H9 (cell line): ENCODE results near the gene RRAS. TPM values are rescaled to one million over a fixed set of nuclear protein-coding genes. Genes with fewer than 3 reads are reported as not detected.

Experiments used
- DNase-seq: peaks from one replicate; pipeline ENCODE4 v3.0.0-alpha.2; 2017
- H2AFZ ChIP-seq: one replicate; pipeline ENCODE4 v1.6.1; 2013; ENCODE audit warnings: mild to moderate bottlenecking, low read length, control low read depth, moderate library complexity
- H2AK5ac ChIP-seq: 2 replicates; pipeline ENCODE4 v1.6.1; 2013; ENCODE audit warnings: low read length, control low read depth, mixed read lengths; ENCODE audit not compliant: insufficient read length
- H2BK120ac ChIP-seq: one replicate; pipeline ENCODE4 v1.6.1; 2013; ENCODE audit warnings: low read depth, mild to moderate bottlenecking, low read length, control low read depth, inconsistent platforms; ENCODE audit not compliant: poor library complexity, severe bottlenecking
- H2BK12ac ChIP-seq: 2 replicates; pipeline ENCODE4 v1.6.1; 2013; ENCODE audit warnings: low read length, control low read depth, mixed read lengths, low read depth; ENCODE audit not compliant: insufficient read length
- H2BK15ac ChIP-seq: 2 replicates; pipeline ENCODE4 v1.6.1; 2013; ENCODE audit warnings: low read depth, low read length, control low read depth
- H2BK20ac ChIP-seq: one replicate; pipeline ENCODE4 v1.6.1; 2013; ENCODE audit warnings: low read depth, mild to moderate bottlenecking, low read length, control low read depth, inconsistent platforms; ENCODE audit not compliant: poor library complexity, severe bottlenecking
- H2BK5ac ChIP-seq: 2 replicates; pipeline ENCODE4 v1.6.1; 2013; ENCODE audit warnings: low read length, control low read depth, mixed read lengths; ENCODE audit not compliant: insufficient read length
- H3K14ac ChIP-seq: 2 replicates; pipeline ENCODE4 v1.6.1; 2013; ENCODE audit warnings: low read length, control low read depth; ENCODE audit not compliant: insufficient read depth
- H3K18ac ChIP-seq: 2 replicates; pipeline ENCODE4 v1.6.1; 2013; ENCODE audit warnings: low read depth, mild to moderate bottlenecking, mixed read lengths, low read length, control low read depth; ENCODE audit not compliant: insufficient read length
- H3K23ac ChIP-seq: 2 replicates; pipeline ENCODE4 v1.6.1; 2013; ENCODE audit warnings: low read length, control low read depth, mixed read lengths, low read depth; ENCODE audit not compliant: insufficient read length
- H3K23me2 ChIP-seq: 2 replicates; pipeline ENCODE4 v1.6.1; 2013; ENCODE audit warnings: low read depth, mild to moderate bottlenecking, mixed read lengths, low read length, control low read depth; ENCODE audit not compliant: insufficient read length, poor library complexity, severe bottlenecking
- H3K27ac ChIP-seq: 2 replicates; pipeline ENCODE4 v1.5.1; 2013; ENCODE audit warnings: low read length, control low read depth, mixed read lengths, low read depth; ENCODE audit not compliant: insufficient read length
- H3K27me3 ChIP-seq: 2 replicates; pipeline ENCODE4 v1.6.1; 2013; ENCODE audit warnings: low read length, control low read depth, inconsistent platforms; ENCODE audit not compliant: insufficient read depth
- H3K4ac ChIP-seq: 2 replicates; pipeline ENCODE4 v1.6.1; 2013; ENCODE audit warnings: low read depth, mild to moderate bottlenecking, control low read depth, inconsistent platforms, low read length, moderate library complexity
- H3K4me1 ChIP-seq: 2 replicates; pipeline ENCODE4 v1.6.1; 2013; ENCODE audit warnings: low read length, control low read depth, inconsistent platforms; ENCODE audit not compliant: insufficient read depth
- H3K4me2 ChIP-seq: 2 replicates; pipeline ENCODE4 v1.6.1; 2013; ENCODE audit warnings: low read length, control low read depth, mixed read lengths; ENCODE audit not compliant: insufficient read length, insufficient read depth
- H3K56ac ChIP-seq: 2 replicates; pipeline ENCODE4 v1.6.1; 2013; ENCODE audit warnings: low read depth, mild to moderate bottlenecking, mixed read lengths, low read length, control low read depth; ENCODE audit not compliant: insufficient read length
- H3K79me1 ChIP-seq: 2 replicates; pipeline ENCODE4 v1.6.1; 2013; ENCODE audit warnings: low read depth, mild to moderate bottlenecking, moderate library complexity, low read length, control low read depth, inconsistent platforms; ENCODE audit not compliant: insufficient read depth, poor library complexity, severe bottlenecking
- H3K79me2 ChIP-seq: 2 replicates; pipeline ENCODE4 v1.6.1; 2013; ENCODE audit warnings: low read length, control low read depth, inconsistent platforms; ENCODE audit not compliant: insufficient read depth
- H3K9ac ChIP-seq: 2 replicates; pipeline ENCODE4 v1.6.1; 2013; ENCODE audit warnings: low read length, control low read depth, mixed read lengths; ENCODE audit not compliant: insufficient read length; ENCODE audit errors: extremely low read depth
- H3K9me3 ChIP-seq: one replicate; pipeline ENCODE4 v1.6.1; 2013; ENCODE audit warnings: low read depth, low read length, inconsistent platforms; ENCODE audit not compliant: control insufficient read depth
- H3T11ph ChIP-seq: one replicate; pipeline ENCODE4 v1.6.1; 2013; ENCODE audit warnings: mild to moderate bottlenecking, low read length, control low read depth, inconsistent platforms
- H4K20me1 ChIP-seq: one replicate; pipeline ENCODE4 v1.6.1; 2013; ENCODE audit not compliant: control insufficient read depth, insufficient read length, insufficient read depth
- H4K5ac ChIP-seq: 2 replicates; pipeline ENCODE4 v1.6.1; 2013; ENCODE audit warnings: low read depth, mild to moderate bottlenecking, mixed read lengths, low read length, control low read depth; ENCODE audit not compliant: insufficient read length
- H4K8ac ChIP-seq: replicated peaks from 2 replicates; pipeline ENCODE4 v1.6.1; 2013; ENCODE audit warnings: low read length, control low read depth, mixed read lengths, low read depth; ENCODE audit not compliant: insufficient read length
- H4K91ac ChIP-seq: 2 replicates; pipeline ENCODE4 v1.6.1; 2013; ENCODE audit warnings: low read depth, mild to moderate bottlenecking, moderate library complexity, mixed read lengths, low read length, control low read depth; ENCODE audit not compliant: insufficient read length
- H3K27ac Mint-ChIP-seq, 3 experiments: 2 replicates in 2 of 3; 3 replicates in 1 of 3; pipeline ENCODE4 v1.8.0; 2020 to 2021; ENCODE audit warnings: mixed read lengths in 3 of 3, mild to moderate bottlenecking in 1 of 3, moderate library complexity in 1 of 3
- H3K27me3 Mint-ChIP-seq: 2 replicates; pipeline ENCODE4 v1.8.0; 2021; ENCODE audit warnings: low read depth, mild to moderate bottlenecking, moderate library complexity, mixed read lengths
- H3K36me3 Mint-ChIP-seq, 3 experiments: 2 replicates in 2 of 3; 3 replicates in 1 of 3; pipeline ENCODE4 v1.8.0; 2020 to 2021; ENCODE audit warnings: low read depth in 3 of 3, mixed read lengths in 3 of 3; ENCODE audit not compliant: insufficient read depth in 1 of 3
- H3K4me1 Mint-ChIP-seq, 2 experiments: 2 replicates each; pipeline ENCODE4 v1.8.0; 2020; ENCODE audit warnings: mixed read lengths in 2 of 2
- H3K4me3 Mint-ChIP-seq, 2 experiments: 2 replicates in 1 of 2; 3 replicates in 1 of 2; pipeline ENCODE4 v1.8.0; 2020 to 2021; ENCODE audit warnings: mild to moderate bottlenecking in 2 of 2, mixed read lengths in 2 of 2, moderate library complexity in 1 of 2
- H3K9me3 Mint-ChIP-seq, 2 experiments: 2 replicates in 1 of 2; 3 replicates in 1 of 2; pipeline ENCODE4 v1.8.0; 2020; ENCODE audit warnings: mild to moderate bottlenecking in 2 of 2, mixed read lengths in 2 of 2, moderate library complexity in 1 of 2
- CTCF ChIP-seq: fragments of 200-600 bp; sonication (generic); conservative IDR thresholded peaks from 3 replicates; pipeline ENCODE4 v1.8.0; 2021; ENCODE audit warnings: antibody characterized with exemption, mild to moderate bottlenecking
- WGBS: extraction: QIAGEN DNeasy Blood & Tissue Kit; methylation state at CpG from one replicate; pipeline ENCODE4 v1.1.7; 2013; ENCODE audit warnings: missing lambda C conversion rate, low lambda C conversion rate, mixed read lengths; ENCODE audit not compliant: insufficient read length; ENCODE audit errors: extremely low coverage; 5-methylcytosine and 5-hydroxymethylcytosine counted together
- total RNA-seq: library from RNA; stranded (reverse); gene quantifications from 2 replicates; pipeline ENCODE4 v1.2.1, GENCODE V29; 2021

RRAS gene
- total RNA-seq, 1 experiment from 2014 or later: 9.9 TPM

DNA sequence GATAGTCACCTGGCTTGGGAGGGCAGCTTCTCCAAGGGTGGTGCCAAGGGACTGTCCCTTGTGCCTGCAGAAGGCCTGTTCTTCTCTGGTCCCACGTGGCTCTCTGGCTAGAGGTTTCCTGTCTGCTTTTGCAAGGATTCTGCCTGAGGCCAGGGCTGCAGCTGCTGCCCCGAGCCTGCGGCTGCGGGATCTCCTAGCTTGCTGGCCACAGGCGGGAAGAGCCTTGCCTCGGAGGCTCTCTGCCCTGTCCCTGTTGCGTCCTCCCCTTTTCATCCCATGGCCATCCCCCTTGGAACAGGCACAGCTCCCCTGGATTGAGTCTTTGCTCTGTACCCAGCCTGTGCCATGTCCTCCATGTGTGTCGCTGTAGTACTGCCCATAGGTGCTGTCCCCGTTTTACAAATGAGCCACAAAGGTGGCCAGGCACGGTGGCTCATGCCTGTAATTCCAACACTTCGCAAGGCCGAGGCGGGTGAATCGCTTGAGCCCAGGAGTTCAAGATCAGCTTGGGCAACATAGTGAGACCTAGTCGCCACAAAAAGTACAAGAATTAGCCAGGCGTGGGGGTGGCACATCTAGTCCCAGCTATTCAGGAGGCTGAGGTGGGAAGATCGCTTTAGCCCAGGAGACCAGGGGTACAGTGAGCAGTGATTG lies 16.6 kb upstream of the RRAS start:
- Histone ChIP-seq H3K27ac (no peak overlapping the region), H3K56ac (no peak overlapping the region), H2BK120ac (no peak overlapping the region), H3K9me3 (no peaks in the 10 kb centered on the region), H3T11ph (no peak overlapping the region), H4K8ac (no peak overlapping the region), H2AFZ (no peak overlapping the region), H2BK15ac (no peak overlapping the region), H3K18ac (no peak overlapping the region), H3K14ac (no peak overlapping the region; the same call in 1 of the 2 replicates), H4K91ac (no peak overlapping the region), H3K4me1 (no peaks in the 10 kb centered on the region), H4K5ac (no peak overlapping the region), H3K23me2 (no peaks in the 10 kb centered on the region), H2BK20ac (no peak overlapping the region), H2BK5ac (no peak overlapping the region), H3K4ac (no peak overlapping the region), H3K4me2 (no peak overlapping the region), H3K27me3 (no peaks in the 10 kb centered on the region), H3K79me2 (no peaks in the 10 kb centered on the region), H4K20me1 (no peaks in the 10 kb centered on the region), H3K79me1 (no peaks in the 10 kb centered on the region), H3K9ac (no peak overlapping the region), H3K23ac (no peak overlapping the region), H2AK5ac (no peak overlapping the region), H2BK12ac (no peak overlapping the region)
- H3K27me3 Mint-ChIP-seq: no peaks in the 10 kb centered on the region
- H3K27ac Mint-ChIP-seq: peak overlapping the region; percentile 82 to 97 (median 91); a peak in 6 of 7 replicates
- no peak for TF ChIP-seq CTCF
- peaks cover 45 to 86% (median 84%) of the 10 kb centered on the region in 3 experiments for H3K36me3 Mint-ChIP-seq
- H3K4me3 Mint-ChIP-seq: no peak overlapping the region; a peak in 1 of 5 replicates
- peaks cover 19 to 21% of the 10 kb centered on the region in 2 experiments for H3K4me1 Mint-ChIP-seq
- WGBS: no CpG with 5 or more reads among the region's 17 CpGs
- peaks cover 7% of the 10 kb centered on the region in 2 experiments; a peak in 4 of 5 replicates for H3K9me3 Mint-ChIP-seq
- DNase-seq: no peak
